Esophagus squamous epithelium (tissue), 5 donors: ENCODE results near the gene RPL18. TPM values are rescaled to one million over a fixed set of nuclear protein-coding genes. Genes with fewer than 3 reads are reported as not detected.
A peak's percentile ranks its signal among the peaks of the same experiment; 100 is the strongest.

Experiments used
- DNase-seq: peaks from one replicate; lab custom pipeline; 2025; lab: John Stamatoyannopoulos, UW
- H3K27ac ChIP-seq, 4 donors: fragments of 200-600 bp; sonication (generic); one replicate each; pipeline ENCODE4 v1.5.1; 2016 to 2019; ENCODE audit warnings: mild to moderate bottlenecking in 1 of 4
- H3K27me3 ChIP-seq, 4 donors: fragments of 200-600 bp; sonication (generic); 1 replicate in 3 of 4; 2 replicates in 1 of 4; pipeline versions ENCODE4 v1.5.1 to v1.6.0; 2017 to 2021; ENCODE audit warnings: antibody characterized with exemption in 1 of 4
- H3K36me3 ChIP-seq, 3 donors: fragments of 200-600 bp; sonication (generic); one replicate each; pipeline ENCODE4 v1.5.1; 2016 to 2019
- H3K4me1 ChIP-seq, 3 donors: fragments of 200-600 bp; sonication (generic); one replicate each; pipeline ENCODE4 v1.5.1; 2017 to 2019
- H3K4me3 ChIP-seq, 4 donors: fragments of 200-600 bp; sonication (generic); 1 replicate in 3 of 4; 2 replicates in 1 of 4; pipeline ENCODE4 v1.5.1; 2016 to 2019; ENCODE audit warnings: mild to moderate bottlenecking in 2 of 4, moderate library complexity in 1 of 4
- H3K9me3 ChIP-seq, 3 donors: fragments of 200-600 bp; sonication (generic); one replicate each; pipeline ENCODE4 v1.5.1; 2016 to 2019
- CTCF ChIP-seq, 6 experiments: fragments of 450-650 bp in 4 of 6; fragments of 200-600 bp in 2 of 6; sonication (generic) in 2 of 6; IDR thresholded peaks; one replicate each; pipeline ENCODE4 v1.5.1; 2016 to 2019; ENCODE audit warnings: antibody characterized with exemption in 6 of 6, mild to moderate bottlenecking in 4 of 6, moderate library complexity in 4 of 6
- POLR2A ChIP-seq, 4 donors: fragments of 450-650 bp; IDR thresholded peaks; one replicate each; pipeline ENCODE4 v1.6.1; 2017; ENCODE audit warnings: antibody characterized with exemption in 4 of 4, mild to moderate bottlenecking in 4 of 4, moderate library complexity in 3 of 4
- WGBS, 2 donors: methylation state at CpG; one replicate each; pipeline ENCODE4 v1.1.5; 2018; 5-methylcytosine and 5-hydroxymethylcytosine counted together
- intact Hi-C: fragments of 100-400 bp; cut with DNase I; formaldehyde crosslinking; loops from one replicate; pipeline ENCODE4 v1.15.0; 2022
- total RNA-seq, 4 donors: library from RNA; depleted of rRNA; stranded (reverse); fragments of >200 nt; gene quantifications; one replicate each; pipeline ENCODE4 v1.1.0, GENCODE V29; 2016
- donor health status: DM: yes; HTN: yes; CAD: no.

Gene RPL18
- total RNA-seq, 4 donors from 2014 or later = 1,870 to 2,808 (median 2,491) TPM

GRCh38 chr19:48596237-48596636 is 22.7 kb downstream of the RPL18 start:
- DNase-seq = no peak
- H3K9me3 ChIP-seq = no peaks in the 10 kb centered on the region
- TF ChIP-seq CTCF (IDR thresholded peaks at IDR 0.05) (no peak), POLR2A (IDR thresholded peaks at IDR 0.05) (no peak)
- no peak overlapping the region for H3K4me3 ChIP-seq
- intact Hi-C loops = no loop called here
- peaks cover 0 to 97% (median 4%) of the 10 kb centered on the region in 3 donors for H3K36me3 ChIP-seq
- peaks cover 0 to 13% (median 0%) of the 10 kb centered on the region in 4 donors for H3K27me3 ChIP-seq
- H3K4me1 ChIP-seq = no peaks in the 10 kb centered on the region
- WGBS, 2 donors = 75% methylated on average over 2 of the region's 4 CpGs; no CpG with 5 or more reads in 1 of the 2 donors
- no peak overlapping the region for H3K27ac ChIP-seq

- TF ChIP-seq POLR2A (IDR thresholded peaks at IDR 0.05) (no peak), CTCF (IDR thresholded peaks at IDR 0.05) (no peak)
- intact Hi-C loops = no loop called here
- 63 to 82% methylated on average over 1 to 6 of the region's 6 CpGs for WGBS, 2 donors
- no peak overlapping the region for H3K4me3 ChIP-seq
- H3K27ac ChIP-seq = no peak overlapping the region
- H3K27me3 ChIP-seq = peaks cover 0 to 13% (median 0%) of the 10 kb centered on the region in 4 donors
- peaks cover 0 to 97% (median 4%) of the 10 kb centered on the region in 3 donors for H3K36me3 ChIP-seq
- H3K9me3 ChIP-seq = no peaks in the 10 kb centered on the region
- DNase-seq = no peak
- no peaks in the 10 kb centered on the region for H3K4me1 ChIP-seq
These were observed 23.1 kb downstream of the RPL18 start for GRCh38 chr19:48595833-48596232.

GRCh38 chr19:48595171-48595570 is 23.8 kb downstream of the RPL18 start:
- Histone ChIP-seq H3K27me3 (peaks cover 0 to 13% (median 0%) of the 10 kb centered on the region in 4 donors), H3K4me1 (no peaks in the 10 kb centered on the region), H3K27ac (no peak overlapping the region), H3K36me3 (peaks cover 0 to 94% (median 4%) of the 10 kb centered on the region in 3 donors), H3K4me3 (no peak overlapping the region), H3K9me3 (no peaks in the 10 kb centered on the region)
- intact Hi-C loops = no loop called here
- DNase-seq = no peak
- TF ChIP-seq CTCF (IDR thresholded peaks at IDR 0.05) = no peak
- TF ChIP-seq POLR2A (IDR thresholded peaks at IDR 0.05) = no peak
- 91 to 93% methylated on average over 7 to 9 of the region's 9 CpGs for WGBS, 2 donors

GRCh38 chr19:48591021-48591420 is 28.0 kb downstream of the RPL18 start:
- DNase-seq = no peak
- H3K9me3 ChIP-seq = no peaks in the 10 kb centered on the region
- H3K27ac ChIP-seq = no peak overlapping the region
- peaks cover 0 to 22% (median 11%) of the 10 kb centered on the region in 3 donors for H3K4me1 ChIP-seq
- no peak overlapping the region for H3K4me3 ChIP-seq
- WGBS, 2 donors = 70 to 89% methylated on average over 3 of the region's 5 CpGs
- H3K36me3 ChIP-seq = peaks cover 0 to 61% (median 0%) of the 10 kb centered on the region in 3 donors
- H3K27me3 ChIP-seq = no peaks in the 10 kb centered on the region
- intact Hi-C loops = no loop called here
- TF ChIP-seq POLR2A (IDR thresholded peaks at IDR 0.05) = no peak
- peak in 1 of 6 experiments; percentile 13 for TF ChIP-seq CTCF (IDR thresholded peaks at IDR 0.05)

- 3 to 5% methylated on average over 34 of the region's 36 CpGs for WGBS, 2 donors
- Histone ChIP-seq H3K9me3 (no peaks in the 10 kb centered on the region), H3K27ac (peak overlapping the region; percentile 53 to 74 (median 68)), H3K4me1 (peaks cover 4 to 31% (median 16%) of the 10 kb centered on the region in 3 donors), H3K4me3 (peak overlapping the region in 3 of 4 donors; percentile 31 to 70 (median 35)), H3K27me3 (no peaks in the 10 kb centered on the region), H3K36me3 (peaks cover 0 to 41% (median 0%) of the 10 kb centered on the region in 3 donors)
- TF ChIP-seq CTCF (IDR thresholded peaks at IDR 0.05) = peak; percentile 76 to 97 (median 94)
- no peak for TF ChIP-seq POLR2A (IDR thresholded peaks at IDR 0.05)
- intact Hi-C loops = loop anchor here (2.0 kb wide), 1 partner anchor 80 kb away; no protein-coding TSS in a partner anchor
- DNase-seq = no peak
These were observed 30.1 kb downstream of the RPL18 start for GRCh38 chr19:48588670-48589401.
